ENCODE data around the gene AFAP1.
A peak's percentile ranks its signal among the peaks of the same experiment; 100 is the strongest.

Gene AFAP1

GRCh38 chr4:7968262-7968896 is 28.7 kb upstream of the AFAP1 start:
- DNase-seq, result no peak

- DNase-seq, result no peak
Measured at GRCh38 chr4:7967501-7968261, 28.0 kb upstream of the AFAP1 start.

GRCh38 chr4:7967063-7967440 is 27.4 kb upstream of the AFAP1 start:
- DNase-seq, result no peak

DNA sequence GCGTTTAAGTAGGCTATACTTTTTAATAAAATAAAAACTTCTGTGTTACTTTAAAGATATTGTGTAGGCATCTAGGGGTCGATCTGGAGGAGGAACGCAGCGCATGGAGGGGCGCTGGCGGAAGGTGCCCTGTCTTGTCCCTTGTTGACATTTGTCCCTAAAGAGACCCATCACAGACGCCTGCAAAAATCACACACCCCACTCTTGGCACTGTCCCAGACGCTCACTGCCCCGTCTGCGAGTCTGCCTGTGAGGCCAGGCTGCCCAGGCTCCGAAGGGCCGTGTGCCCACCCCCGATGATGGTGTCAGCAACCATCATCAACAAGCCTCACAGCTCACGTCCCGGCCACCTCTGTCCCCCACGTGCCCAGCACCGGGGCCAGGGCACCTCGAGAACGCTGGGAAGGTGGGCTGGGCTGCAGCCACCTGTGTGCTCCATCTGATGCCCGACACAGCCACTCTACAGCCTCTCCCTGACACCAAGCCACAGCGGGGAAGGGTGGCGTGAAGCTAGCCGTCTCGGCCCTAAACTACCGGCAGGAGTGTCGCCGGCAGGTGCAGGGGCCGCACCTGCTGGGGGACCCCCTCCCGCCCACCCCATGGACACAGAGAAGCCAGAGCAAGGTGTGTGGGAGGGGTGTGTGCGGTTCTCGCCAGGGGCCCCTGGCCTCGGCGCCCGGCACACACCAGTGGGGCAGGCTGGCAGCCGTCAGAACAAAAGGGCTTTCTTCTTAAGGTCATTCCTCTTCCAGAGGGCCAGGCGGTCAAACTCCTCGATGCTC is 26.8 kb upstream of the AFAP1 start:
- no peak for DNase-seq

DNA sequence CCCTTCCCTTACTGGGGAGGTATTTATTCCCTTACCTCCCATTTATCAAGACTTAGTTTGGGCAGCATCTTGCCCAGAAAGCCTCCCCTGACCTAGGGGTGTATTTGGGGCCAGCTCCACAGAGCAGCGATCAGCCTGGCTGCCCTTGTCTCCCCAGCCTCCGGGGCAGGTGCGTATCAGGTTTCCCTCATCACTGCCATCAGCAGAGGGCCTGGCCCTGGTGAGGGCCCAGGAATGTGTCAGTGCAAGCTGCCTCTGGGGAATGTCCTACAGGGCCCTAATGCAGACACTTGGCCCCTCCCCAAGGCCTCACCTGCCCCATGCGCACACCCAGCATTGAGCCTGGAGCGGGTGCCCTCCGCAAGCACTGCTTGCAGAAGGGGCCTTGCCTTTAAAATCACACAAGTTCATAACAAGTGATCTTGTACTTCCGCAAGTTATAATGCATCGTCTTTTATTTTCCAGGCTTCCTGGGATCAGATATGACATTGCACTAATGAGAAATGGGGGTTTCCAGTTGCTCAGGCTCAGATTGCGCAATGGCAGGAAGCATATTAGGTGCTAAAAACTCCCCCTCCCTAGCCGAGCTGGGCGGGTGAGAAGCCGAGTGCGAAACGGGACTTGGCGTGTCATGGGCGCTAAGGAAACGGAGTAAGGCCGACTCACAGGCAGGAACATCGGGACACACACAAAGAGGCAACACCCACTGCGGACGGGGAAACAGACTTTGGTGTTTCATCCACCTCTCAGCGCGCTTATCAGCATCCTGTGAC is 25.4 kb upstream of the AFAP1 start:
- DNase-seq, result peak; percentile 45 to 47

DNA sequence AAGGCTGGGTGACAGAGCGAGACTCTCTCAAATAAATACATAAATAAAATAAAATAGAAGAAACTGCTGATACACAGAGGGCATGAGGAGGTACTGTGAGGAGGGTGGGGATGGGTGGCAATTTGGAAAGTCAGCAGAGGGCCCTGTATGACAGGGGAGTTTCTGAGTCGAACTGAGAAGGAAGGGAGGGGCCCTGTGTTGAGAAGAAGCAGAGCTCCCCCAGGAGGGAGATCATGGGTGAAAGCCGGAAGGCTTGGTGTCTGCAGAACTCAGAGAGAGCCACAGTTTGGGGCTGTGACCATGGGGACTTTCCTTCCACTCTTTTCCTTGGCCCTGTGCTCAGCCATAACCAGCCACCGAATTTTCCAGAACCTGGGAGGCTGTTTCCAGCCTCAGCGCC is 24.8 kb upstream of the AFAP1 start:
- DNase-seq, result peak; percentile 37 to 43

- DNase-seq, result no peak
Measured at GRCh38 chr4:7963691-7964090, 24.0 kb upstream of the AFAP1 start.

DNA sequence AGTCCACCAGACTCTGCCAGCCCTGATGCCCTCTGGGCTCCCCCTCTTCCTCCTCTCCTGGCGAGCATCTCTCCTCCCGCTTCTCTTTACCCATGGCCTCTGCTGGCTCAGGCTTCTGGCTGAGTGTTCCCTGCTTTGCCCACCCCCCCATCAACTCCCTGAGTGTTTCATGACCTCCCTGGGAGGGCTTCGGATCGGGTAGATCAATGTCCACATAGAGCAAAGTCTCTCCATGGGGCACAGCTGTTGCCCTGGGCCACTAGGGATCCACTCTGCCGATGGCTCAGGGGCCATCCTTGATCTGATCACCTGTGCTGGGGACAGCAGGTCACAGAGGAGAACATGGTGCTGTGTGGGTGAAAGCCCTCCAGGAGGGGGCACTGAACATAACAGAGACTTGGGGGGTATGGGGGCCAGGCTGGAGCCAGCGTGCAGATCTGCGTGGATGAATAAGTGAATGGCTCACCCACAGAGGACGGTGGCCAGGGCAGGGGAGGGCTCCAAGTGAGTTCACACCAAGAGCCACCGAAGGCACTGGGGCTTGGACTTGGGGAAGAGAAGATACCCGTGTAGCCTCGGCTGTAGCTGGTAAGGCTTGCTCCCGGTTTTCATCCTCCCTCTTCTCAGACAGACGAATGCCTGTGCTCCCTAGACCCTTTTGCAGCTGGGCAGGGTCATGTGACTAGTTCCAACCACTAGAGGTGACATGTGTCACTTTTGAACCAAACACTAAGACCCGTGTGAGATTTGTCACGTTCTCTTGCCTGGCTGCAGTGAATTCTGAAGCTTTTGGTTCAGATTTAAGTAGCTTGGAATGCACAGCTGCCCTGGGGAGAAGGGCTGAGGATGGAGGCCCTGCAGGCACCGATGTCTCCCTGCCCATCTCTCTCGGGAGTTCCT is 23.2 kb upstream of the AFAP1 start:
- DNase-seq, result no peak

DNA sequence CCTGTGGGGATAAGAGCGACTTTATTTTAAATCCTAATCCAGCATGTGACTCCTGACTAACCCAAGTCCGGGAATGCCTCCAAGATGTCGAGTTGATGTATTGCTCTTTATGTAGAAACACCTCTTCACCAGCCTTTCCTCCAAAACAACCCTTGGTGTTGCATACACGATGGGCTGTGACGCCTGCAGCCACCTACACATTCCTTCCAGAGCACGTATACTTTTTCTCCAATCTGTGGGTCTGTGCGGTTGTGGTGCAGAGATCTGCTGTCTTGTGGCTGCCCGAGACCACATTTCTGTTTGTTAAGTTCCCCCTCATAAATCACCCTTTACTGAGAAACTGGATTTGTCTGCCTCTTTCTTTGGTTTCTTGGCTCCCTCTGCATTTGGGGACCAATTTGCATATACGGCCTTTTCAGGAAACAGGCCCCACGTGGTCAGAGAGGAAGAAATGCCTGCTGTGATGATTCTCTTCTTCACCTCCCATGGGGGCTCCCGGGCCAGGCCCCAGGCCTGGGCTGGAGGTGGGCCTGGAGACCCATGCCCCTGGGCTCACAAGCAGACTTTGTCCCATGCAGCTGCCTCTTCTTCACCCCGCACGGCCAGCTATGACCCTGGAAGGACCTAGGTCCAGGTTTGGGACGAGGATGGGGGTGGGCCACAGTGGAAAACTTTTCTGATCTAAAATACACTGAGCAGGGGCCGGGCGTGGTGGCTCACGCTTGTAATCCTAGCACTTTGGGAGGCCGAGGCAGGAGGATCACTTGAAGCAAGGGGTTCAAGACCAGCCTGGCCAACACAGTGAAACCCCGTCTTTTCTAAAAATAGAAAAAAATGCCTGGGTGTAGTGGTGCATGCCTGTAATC is 21.4 kb upstream of the AFAP1 start:
- DNase-seq, result peak; percentile 70 to 80

GRCh38 chr4:7960017-7960789 is 20.5 kb upstream of the AFAP1 start:
- DNase-seq, result peak in 1 of 2 donors; percentile 37

- DNase-seq, result no peak
Measured at GRCh38 chr4:7959078-7959477, 19.4 kb upstream of the AFAP1 start.

GRCh38 chr4:7956934-7957656 is 17.4 kb upstream of the AFAP1 start:
- no peak for DNase-seq

DNA sequence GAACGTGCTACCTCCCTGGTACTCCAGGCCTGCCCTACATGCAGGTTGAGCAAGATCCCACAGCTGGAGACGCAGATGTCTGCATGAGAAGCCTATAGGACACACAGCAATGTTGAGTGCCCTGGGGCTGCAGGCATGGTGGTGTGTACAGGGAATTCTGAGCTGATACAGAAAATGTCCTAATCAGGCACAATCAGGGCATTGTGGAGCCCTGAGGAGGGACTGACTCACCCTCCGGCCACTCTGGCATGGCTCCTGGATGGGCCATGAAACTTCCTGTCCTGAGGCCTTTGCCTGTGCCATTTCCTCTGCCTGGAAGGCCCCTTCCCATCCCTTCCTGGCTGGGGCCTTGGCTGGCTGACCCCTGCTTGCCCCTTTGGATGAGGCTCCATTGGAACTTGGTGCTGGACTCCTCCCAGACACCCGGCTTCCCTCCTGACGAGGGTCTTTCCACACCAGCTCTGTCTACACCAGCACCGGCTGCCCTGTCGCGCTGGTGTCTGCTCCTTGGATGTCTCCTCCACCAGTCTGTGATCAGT is 16.7 kb upstream of the AFAP1 start:
- DNase-seq, result no peak

- no peak for DNase-seq
Measured at GRCh38 chr4:7955393-7955792, 15.7 kb upstream of the AFAP1 start.

DNA sequence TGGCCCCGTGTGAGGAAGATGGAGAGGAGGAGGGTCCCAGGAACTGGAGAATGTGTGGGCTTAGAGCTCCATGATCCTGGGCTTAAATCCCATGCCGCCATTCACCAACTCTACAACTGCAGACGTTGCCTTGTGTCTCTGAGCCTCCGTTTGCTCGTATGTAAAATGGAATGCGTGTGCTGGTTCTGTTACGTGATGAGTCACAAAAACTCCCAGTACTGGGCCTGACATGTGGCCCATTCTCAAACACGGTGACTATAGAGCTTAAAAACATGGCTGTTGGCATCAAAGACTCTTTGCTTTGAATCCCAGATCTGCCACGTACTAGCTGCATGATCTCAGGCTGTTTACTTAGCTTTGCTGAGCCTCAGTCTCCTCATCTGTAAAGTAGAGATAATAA is 13.0 kb upstream of the AFAP1 start:
- no peak for DNase-seq

GRCh38 chr4:7950301-7951092 is 10.8 kb upstream of the AFAP1 start:
- DNase-seq, result no peak

DNA sequence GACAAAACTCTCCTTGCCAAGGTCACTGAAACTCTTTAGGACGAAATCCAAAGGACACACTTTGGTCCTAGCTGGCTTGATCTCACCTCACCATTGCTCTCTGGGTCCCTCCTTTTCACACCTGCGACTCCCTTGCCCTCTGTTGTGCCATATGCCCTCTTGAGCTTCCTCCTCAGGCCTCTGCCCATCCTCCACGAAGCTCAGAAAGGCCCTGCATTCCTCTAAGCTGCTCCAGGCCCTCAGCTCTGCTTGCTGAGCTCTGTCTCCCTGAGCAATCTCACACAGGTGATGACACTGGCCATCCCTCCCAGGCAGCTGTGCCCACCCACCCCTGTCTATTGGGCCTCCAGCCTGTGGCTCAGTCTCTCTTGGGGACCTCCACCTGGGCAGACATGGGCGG is 10.1 kb upstream of the AFAP1 start:
- DNase-seq, result no peak

GRCh38 chr4:7947927-7948326 is 8.3 kb upstream of the AFAP1 start:
- DNase-seq, result no peak
